Duodenal mucosa (tissue), 2 donors: Measurements from ENCODE around the gene AP1B1.

Experiments used
- H3K27ac ChIP-seq: one replicate; pipeline ENCODE4 v1.7.0; 2013; ENCODE audit warnings: low read depth, low read length
- H3K27me3 ChIP-seq, 2 donors: one replicate each; pipeline ENCODE4 v1.7.0; 2013; ENCODE audit warnings: low read length in 2 of 2, control low read depth in 1 of 2; ENCODE audit not compliant: insufficient read depth in 2 of 2, control insufficient read depth in 1 of 2
- H3K36me3 ChIP-seq, 2 donors: one replicate each; pipeline ENCODE4 v1.7.0; 2013; ENCODE audit warnings: low read length in 2 of 2, control low read depth in 1 of 2; ENCODE audit not compliant: insufficient read depth in 2 of 2, control insufficient read depth in 1 of 2
- H3K4me1 ChIP-seq, 2 donors: one replicate each; pipeline ENCODE4 v1.7.0; 2013; ENCODE audit warnings: low read length in 2 of 2, control low read depth in 1 of 2; ENCODE audit not compliant: insufficient read depth in 2 of 2, control insufficient read depth in 1 of 2
- H3K4me3 ChIP-seq, 2 donors: one replicate each; pipeline ENCODE4 v1.7.0; 2013; ENCODE audit warnings: low read length in 2 of 2, low read depth in 1 of 2
- H3K9ac ChIP-seq, 2 donors: one replicate each; pipeline ENCODE4 v1.7.0; 2013; ENCODE audit warnings: low read length in 2 of 2, low read depth in 1 of 2
- H3K9me3 ChIP-seq, 2 donors: one replicate each; pipeline ENCODE4 v1.7.0; 2013; ENCODE audit warnings: low read length in 2 of 2, control low read depth in 1 of 2; ENCODE audit not compliant: control insufficient read depth in 1 of 2

AP1B1 gene

DNA sequence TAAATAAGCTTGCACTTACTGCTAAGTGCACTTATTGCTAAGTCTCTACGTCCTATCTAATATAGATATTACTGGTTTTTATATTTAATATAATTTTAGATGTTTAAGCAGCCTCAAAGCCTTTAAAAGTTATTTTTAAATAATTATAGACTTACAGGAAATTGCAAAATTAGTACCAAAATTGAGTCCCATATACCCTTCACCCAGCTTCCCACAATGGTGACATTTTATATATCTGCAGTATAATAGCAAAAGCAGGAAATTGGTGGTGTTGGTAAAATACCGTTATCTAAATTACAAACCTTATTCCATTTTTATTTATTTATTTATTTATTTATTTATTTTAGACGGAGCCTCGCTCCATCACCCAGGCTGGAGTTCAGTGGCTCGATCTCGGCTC lies 1.9 kb upstream of the AP1B1 start:
- Histone ChIP-seq H3K27me3 (no peaks in the 10 kb centered on the region), H3K4me1 (peaks cover 33 to 42% of the 10 kb centered on the region in 2 donors), H3K4me3 (no peak overlapping the region), H3K27ac (no peak overlapping the region), H3K9me3 (no peaks in the 10 kb centered on the region), H3K9ac (no peak overlapping the region), H3K36me3 (no peaks in the 10 kb centered on the region)

GRCh38 chr22:29388759-29389090 lies 355 bp upstream of the AP1B1 start:
- Histone ChIP-seq H3K27me3 (no peaks in the 10 kb centered on the region), H3K27ac (no peak overlapping the region)

DNA sequence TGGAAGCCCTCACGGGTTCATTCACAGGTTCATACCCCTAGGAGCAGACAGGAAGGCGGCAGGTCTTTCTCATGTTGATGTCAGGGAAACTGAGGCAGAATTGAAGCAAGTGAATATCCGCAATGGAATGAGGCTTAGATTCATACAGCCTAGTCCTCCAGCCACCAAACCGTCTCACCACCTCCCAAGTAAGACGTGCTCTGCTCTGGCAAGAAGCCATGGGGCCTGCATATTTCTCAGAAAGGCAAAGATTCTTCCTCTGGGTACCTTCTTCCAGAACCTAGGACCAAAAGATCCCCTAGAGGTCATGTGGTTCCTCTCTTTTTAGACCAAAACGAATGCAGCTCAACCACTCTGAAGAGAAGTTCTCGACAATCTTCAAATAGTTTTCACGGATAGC lies 1.7 kb downstream of the AP1B1 start:
- Histone ChIP-seq H3K36me3 (peaks cover 0 to 15% of the 10 kb centered on the region in 2 donors), H3K27me3 (no peaks in the 10 kb centered on the region), H3K27ac (no peak overlapping the region), H3K9me3 (no peaks in the 10 kb centered on the region), H3K4me3 (peak overlapping the region; percentile 24 to 31), H3K9ac (peak overlapping the region in 1 of 2 donors; percentile 85), H3K4me1 (peaks cover 49 to 67% of the 10 kb centered on the region in 2 donors)

More at GRCh38 chr22:29388759-29389090, 355 bp upstream of the AP1B1 start:
- peaks cover 0 to 11% of the 10 kb centered on the region in 2 donors for H3K36me3 ChIP-seq
- H3K9me3 ChIP-seq, result no peaks in the 10 kb centered on the region
- H3K4me3 ChIP-seq, result peak overlapping the region; percentile 86 to 93
- peaks cover 41 to 57% of the 10 kb centered on the region in 2 donors for H3K4me1 ChIP-seq
- peak overlapping the region; percentile 82 to 85 for H3K9ac ChIP-seq

GRCh38 chr22:29385748-29386147 lies 2.6 kb downstream of the AP1B1 start:
- Histone ChIP-seq H3K36me3 (peaks cover 0 to 15% of the 10 kb centered on the region in 2 donors), H3K27ac (no peak overlapping the region), H3K4me3 (peak overlapping the region in 1 of 2 donors; percentile 33), H3K9me3 (no peaks in the 10 kb centered on the region), H3K27me3 (no peaks in the 10 kb centered on the region), H3K4me1 (peaks cover 58 to 77% of the 10 kb centered on the region in 2 donors), H3K9ac (peak overlapping the region in 1 of 2 donors; percentile 47)

GRCh38 chr22:29385151-29385704 lies 3.1 kb downstream of the AP1B1 start:
- Histone ChIP-seq H3K4me3 (peak overlapping the region; percentile 12 to 33), H3K36me3 (peaks cover 0 to 15% of the 10 kb centered on the region in 2 donors), H3K27ac (no peak overlapping the region), H3K27me3 (no peaks in the 10 kb centered on the region), H3K4me1 (peaks cover 62 to 77% of the 10 kb centered on the region in 2 donors), H3K9me3 (no peaks in the 10 kb centered on the region), H3K9ac (peak overlapping the region in 1 of 2 donors; percentile 47)

- Histone ChIP-seq H3K9me3 (no peaks in the 10 kb centered on the region), H3K36me3 (peaks cover 0 to 19% of the 10 kb centered on the region in 2 donors), H3K4me1 (peaks cover 62 to 73% of the 10 kb centered on the region in 2 donors), H3K27ac (no peak overlapping the region), H3K27me3 (no peaks in the 10 kb centered on the region), H3K4me3 (no peak overlapping the region), H3K9ac (peak overlapping the region in 1 of 2 donors; percentile 19)
These were observed 4.6 kb downstream of the AP1B1 start for GRCh38 chr22:29383740-29384139.

GRCh38 chr22:29382580-29383302 lies 5.6 kb downstream of the AP1B1 start:
- Histone ChIP-seq H3K27me3 (no peaks in the 10 kb centered on the region), H3K9me3 (no peaks in the 10 kb centered on the region), H3K9ac (peak overlapping the region; percentile 14 to 62), H3K27ac (peak overlapping the region; percentile 36), H3K4me1 (peaks cover 62 to 70% of the 10 kb centered on the region in 2 donors), H3K36me3 (peaks cover 0 to 24% of the 10 kb centered on the region in 2 donors), H3K4me3 (peak overlapping the region in 1 of 2 donors; percentile 42)

- Histone ChIP-seq H3K36me3 (peaks cover 0 to 39% of the 10 kb centered on the region in 2 donors), H3K9me3 (no peaks in the 10 kb centered on the region), H3K4me3 (no peak overlapping the region), H3K27me3 (no peaks in the 10 kb centered on the region), H3K4me1 (peaks cover 50 to 57% of the 10 kb centered on the region in 2 donors), H3K27ac (no peak overlapping the region), H3K9ac (no peak overlapping the region)
These were observed 7.5 kb downstream of the AP1B1 start for GRCh38 chr22:29380856-29381255.

GRCh38 chr22:29380032-29380781 lies 8.2 kb downstream of the AP1B1 start:
- no peak overlapping the region for H3K4me3 ChIP-seq
- no peak overlapping the region for H3K27ac ChIP-seq
- no peaks in the 10 kb centered on the region for H3K27me3 ChIP-seq
- H3K9ac ChIP-seq, result no peak overlapping the region
- H3K9me3 ChIP-seq, result no peaks in the 10 kb centered on the region
- H3K36me3 ChIP-seq, result peaks cover 0 to 40% of the 10 kb centered on the region in 2 donors
- H3K4me1 ChIP-seq, result peaks cover 44 to 50% of the 10 kb centered on the region in 2 donors

GRCh38 chr22:29379258-29379657 lies 9.1 kb downstream of the AP1B1 start:
- Histone ChIP-seq H3K4me1 (peaks cover 36 to 45% of the 10 kb centered on the region in 2 donors), H3K27ac (no peak overlapping the region), H3K9me3 (no peaks in the 10 kb centered on the region)

More at GRCh38 chr22:29379258-29379657, 9.1 kb downstream of the AP1B1 start:
- Histone ChIP-seq H3K9ac (no peak overlapping the region), H3K36me3 (peaks cover 0 to 35% of the 10 kb centered on the region in 2 donors), H3K27me3 (no peaks in the 10 kb centered on the region), H3K4me3 (no peak overlapping the region)
